ENCODE measurements around the gene KDM3B.

Gene KDM3B

DNA sequence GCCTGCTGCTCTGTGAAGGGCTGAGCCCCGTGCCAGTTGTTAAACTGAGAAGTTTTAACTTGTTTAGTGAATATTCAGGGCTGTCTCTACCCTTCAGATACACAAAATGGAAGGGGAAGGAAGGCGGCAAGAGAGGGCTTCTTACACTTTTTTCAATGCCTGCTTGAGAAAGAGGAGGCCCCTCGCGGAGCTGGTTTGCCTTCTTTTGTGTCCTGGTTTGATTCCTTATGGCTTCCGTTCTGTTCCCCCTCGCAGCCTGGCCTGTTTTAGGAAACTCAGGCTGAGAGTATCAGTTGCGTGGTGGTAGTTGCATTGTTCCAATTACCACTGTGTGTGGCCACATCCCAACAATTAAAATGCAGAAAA lies 13.4 kb upstream of the KDM3B start:
- peaks cover 16% of the 10 kb centered on the region for H3K79me1 ChIP-seq (ENCODE audit: low read length)
- no peaks in the 10 kb centered on the region for H3K9me3 ChIP-seq (ENCODE audit: insufficient read depth, low read depth, low read length)
- WGBS (ENCODE audit: extremely low coverage, insufficient coverage, insufficient read length) = no CpG with 5 or more reads among the region's 7 CpGs
- peak in 1 of 2 donors; percentile 22 for DNase-seq
- H4K8ac ChIP-seq (ENCODE audit: low read depth, low read length) = no peak overlapping the region
- H2BK120ac ChIP-seq (ENCODE audit: insufficient read depth, low read length, poor library complexity) = no peak overlapping the region
- H3K36me3 ChIP-seq (ENCODE audit: control insufficient read depth in 1 of 2, insufficient read depth in 2 of 2, low read length in 2 of 2) = peaks cover 6 to 18% of the 10 kb centered on the region in 2 experiments
- H3K4ac ChIP-seq (ENCODE audit: low read depth, low read length) = peak overlapping the region; percentile 71
- H2AK5ac ChIP-seq (ENCODE audit: low read length) = no peak overlapping the region
- peak overlapping the region; percentile 92 for H3K9ac ChIP-seq (ENCODE audit: low read length)
- H4K12ac ChIP-seq (ENCODE audit: low read depth, low read length) = no peak overlapping the region
- H3K4me3 ChIP-seq (ENCODE audit: low read depth, low read length) = peak overlapping the region; percentile 91
- no peak overlapping the region for H3K18ac ChIP-seq (ENCODE audit: low read length)
- peaks cover 16% of the 10 kb centered on the region for H3K79me2 ChIP-seq (ENCODE audit: control insufficient read depth, insufficient read depth, low read length, poor library complexity)
- peak overlapping the region; percentile 3 for H2BK5ac ChIP-seq (ENCODE audit: low read depth, low read length, poor library complexity)
- H4K91ac ChIP-seq (ENCODE audit: low read depth, low read length) = peak overlapping the region; percentile 52
- H3K14ac ChIP-seq (ENCODE audit: low read length) = no peak overlapping the region
- H3K27me3 ChIP-seq (ENCODE audit: insufficient read depth, low read length) = no peaks in the 10 kb centered on the region
- H3K4me1 ChIP-seq (ENCODE audit: control insufficient read depth in 1 of 2, insufficient read depth in 2 of 2, low read length in 2 of 2) = peaks cover 2 to 12% of the 10 kb centered on the region in 2 experiments
- H3K4me2 ChIP-seq (ENCODE audit: low read length) = peak overlapping the region; percentile 90
- no peak overlapping the region for H2AFZ ChIP-seq (ENCODE audit: insufficient read depth, low read length, poor library complexity)
- H3K27ac ChIP-seq (ENCODE audit: low read depth, low read length) = peak overlapping the region; percentile 7
- H3K23ac ChIP-seq (ENCODE audit: low read length) = no peak overlapping the region
- H2BK12ac ChIP-seq (ENCODE audit: low read length) = no peak overlapping the region

DNA sequence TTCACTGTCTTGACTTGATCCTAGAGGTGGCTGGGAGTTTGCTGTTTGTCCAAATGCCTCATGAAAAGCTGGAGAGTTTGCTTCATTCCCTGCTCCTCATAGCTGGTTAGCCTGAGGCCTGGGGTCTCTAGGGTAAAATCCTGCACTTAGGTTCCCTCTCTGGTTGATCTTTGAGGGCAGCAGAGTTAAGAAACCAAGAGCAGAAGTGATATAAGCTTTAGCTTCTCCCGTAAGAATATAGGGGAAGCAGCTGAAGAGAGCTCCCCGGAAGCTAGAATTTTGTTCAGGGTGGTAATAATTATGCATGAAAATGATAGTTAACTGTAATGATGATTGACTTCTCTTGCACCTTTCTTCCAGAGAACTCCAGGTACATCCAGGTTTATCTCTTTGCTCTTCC lies 13.0 kb upstream of the KDM3B start:
- no peak overlapping the region for H2BK5ac ChIP-seq (ENCODE audit: low read depth, low read length, poor library complexity)
- no peaks in the 10 kb centered on the region for H3K9me3 ChIP-seq (ENCODE audit: insufficient read depth, low read depth, low read length)
- H2AFZ ChIP-seq (ENCODE audit: insufficient read depth, low read length, poor library complexity) = no peak overlapping the region
- H3K9ac ChIP-seq (ENCODE audit: low read length) = peak overlapping the region; percentile 55
- H2BK12ac ChIP-seq (ENCODE audit: low read length) = no peak overlapping the region
- H2AK5ac ChIP-seq (ENCODE audit: low read length) = no peak overlapping the region
- no CpG with 5 or more reads among the region's 2 CpGs for WGBS (ENCODE audit: extremely low coverage, insufficient coverage, insufficient read length)
- H4K8ac ChIP-seq (ENCODE audit: low read depth, low read length) = no peak overlapping the region
- peak overlapping the region; percentile 34 for H3K4ac ChIP-seq (ENCODE audit: low read depth, low read length)
- peaks cover 2 to 12% of the 10 kb centered on the region in 2 experiments for H3K4me1 ChIP-seq (ENCODE audit: control insufficient read depth in 1 of 2, insufficient read depth in 2 of 2, low read length in 2 of 2)
- no peak overlapping the region for H3K23ac ChIP-seq (ENCODE audit: low read length)
- no peak overlapping the region for H2BK120ac ChIP-seq (ENCODE audit: insufficient read depth, low read length, poor library complexity)
- peak overlapping the region; percentile 7 for H3K27ac ChIP-seq (ENCODE audit: low read depth, low read length)
- H3K4me2 ChIP-seq (ENCODE audit: low read length) = peak overlapping the region; percentile 90
- no peak for DNase-seq
- peaks cover 16% of the 10 kb centered on the region for H3K79me1 ChIP-seq (ENCODE audit: low read length)
- no peak overlapping the region for H4K12ac ChIP-seq (ENCODE audit: low read depth, low read length)
- peak overlapping the region; percentile 91 for H3K4me3 ChIP-seq (ENCODE audit: low read depth, low read length)
- no peak overlapping the region for H3K18ac ChIP-seq (ENCODE audit: low read length)
- no peaks in the 10 kb centered on the region for H3K27me3 ChIP-seq (ENCODE audit: insufficient read depth, low read length)
- H3K36me3 ChIP-seq (ENCODE audit: control insufficient read depth in 1 of 2, insufficient read depth in 2 of 2, low read length in 2 of 2) = peaks cover 6 to 21% of the 10 kb centered on the region in 2 experiments
- H3K14ac ChIP-seq (ENCODE audit: low read length) = no peak overlapping the region
- H3K79me2 ChIP-seq (ENCODE audit: control insufficient read depth, insufficient read depth, low read length, poor library complexity) = peaks cover 16% of the 10 kb centered on the region
- no peak overlapping the region for H4K91ac ChIP-seq (ENCODE audit: low read depth, low read length)

- H3K18ac ChIP-seq (ENCODE audit: low read length) = no peak overlapping the region
- no peak for DNase-seq
- H3K9me3 ChIP-seq (ENCODE audit: insufficient read depth, low read depth, low read length) = no peaks in the 10 kb centered on the region
- peaks cover 16% of the 10 kb centered on the region for H3K79me2 ChIP-seq (ENCODE audit: control insufficient read depth, insufficient read depth, low read length, poor library complexity)
- peaks cover 10 to 25% of the 10 kb centered on the region in 2 experiments for H3K36me3 ChIP-seq (ENCODE audit: control insufficient read depth in 1 of 2, insufficient read depth in 2 of 2, low read length in 2 of 2)
- no peak overlapping the region for H4K12ac ChIP-seq (ENCODE audit: low read depth, low read length)
- H3K4ac ChIP-seq (ENCODE audit: low read depth, low read length) = peak overlapping the region; percentile 34
- no peak overlapping the region for H2BK12ac ChIP-seq (ENCODE audit: low read length)
- no peak overlapping the region for H3K9ac ChIP-seq (ENCODE audit: low read length)
- H2BK120ac ChIP-seq (ENCODE audit: insufficient read depth, low read length, poor library complexity) = no peak overlapping the region
- no peak overlapping the region for H3K14ac ChIP-seq (ENCODE audit: low read length)
- no peaks in the 10 kb centered on the region for H3K27me3 ChIP-seq (ENCODE audit: insufficient read depth, low read length)
- peaks cover 16% of the 10 kb centered on the region for H3K79me1 ChIP-seq (ENCODE audit: low read length)
- H3K23ac ChIP-seq (ENCODE audit: low read length) = no peak overlapping the region
- no peak overlapping the region for H3K27ac ChIP-seq (ENCODE audit: low read depth, low read length)
- no peak overlapping the region for H4K8ac ChIP-seq (ENCODE audit: low read depth, low read length)
- H2BK5ac ChIP-seq (ENCODE audit: low read depth, low read length, poor library complexity) = no peak overlapping the region
- H2AFZ ChIP-seq (ENCODE audit: insufficient read depth, low read length, poor library complexity) = no peak overlapping the region
- H3K4me1 ChIP-seq (ENCODE audit: control insufficient read depth in 1 of 2, insufficient read depth in 2 of 2, low read length in 2 of 2) = peaks cover 2 to 12% of the 10 kb centered on the region in 2 experiments
- no CpG with 5 or more reads among the region's 3 CpGs for WGBS (ENCODE audit: extremely low coverage, insufficient coverage, insufficient read length)
- no peak overlapping the region for H3K4me3 ChIP-seq (ENCODE audit: low read depth, low read length)
- H2AK5ac ChIP-seq (ENCODE audit: low read length) = no peak overlapping the region
- no peak overlapping the region for H4K91ac ChIP-seq (ENCODE audit: low read depth, low read length)
- H3K4me2 ChIP-seq (ENCODE audit: low read length) = peak overlapping the region; percentile 90
Measured at GRCh38 chr5:138340008-138340407, 12.5 kb upstream of the KDM3B start.

DNA sequence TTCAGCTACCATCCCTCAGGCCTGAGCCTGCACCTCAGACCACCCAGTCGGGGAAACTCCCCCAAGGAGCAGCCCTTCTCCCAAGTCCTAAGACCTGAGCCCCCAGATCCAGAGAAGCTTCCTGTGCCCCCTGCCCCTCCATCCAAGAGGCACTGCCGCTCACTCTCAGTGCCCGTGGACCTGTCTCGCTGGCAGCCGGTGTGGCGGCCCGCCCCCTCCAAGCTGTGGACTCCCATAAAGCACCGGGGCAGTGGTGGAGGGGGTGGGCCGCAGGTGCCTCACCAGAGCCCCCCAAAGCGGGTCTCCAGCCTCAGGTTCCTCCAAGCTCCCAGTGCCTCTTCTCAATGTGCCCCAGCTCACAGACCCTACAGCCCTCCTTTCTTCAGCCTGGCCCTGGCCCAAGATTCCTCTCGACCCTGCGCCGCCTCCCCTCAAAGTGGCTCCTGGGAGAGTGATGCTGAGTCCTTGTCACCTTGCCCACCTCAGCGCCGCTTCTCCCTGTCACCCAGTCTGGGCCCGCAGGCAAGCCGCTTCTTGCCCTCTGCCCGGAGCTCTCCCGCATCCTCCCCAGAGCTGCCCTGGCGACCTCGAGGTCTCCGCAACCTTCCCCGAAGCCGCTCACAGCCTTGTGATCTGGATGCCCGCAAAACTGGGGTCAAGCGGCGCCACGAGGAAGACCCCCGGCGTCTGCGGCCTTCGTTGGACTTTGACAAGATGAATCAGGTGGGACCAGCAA lies 7.4 kb upstream of the KDM3B start:
- Histone ChIP-seq H3K4me1 (ENCODE audit: control insufficient read depth in 1 of 2, insufficient read depth in 2 of 2, low read length in 2 of 2) (peaks cover 0 to 4% of the 10 kb centered on the region in 2 experiments), H3K4me2 (ENCODE audit: low read length) (no peak overlapping the region), H4K91ac (ENCODE audit: low read depth, low read length) (no peak overlapping the region), H3K9ac (ENCODE audit: low read length) (no peak overlapping the region), H4K12ac (ENCODE audit: low read depth, low read length) (no peak overlapping the region), H3K9me3 (ENCODE audit: insufficient read depth, low read depth, low read length) (peaks cover 4% of the 10 kb centered on the region), H3K4ac (ENCODE audit: low read depth, low read length) (no peak overlapping the region), H3K18ac (ENCODE audit: low read length) (no peak overlapping the region), H3K14ac (ENCODE audit: low read length) (no peak overlapping the region), H2AK5ac (ENCODE audit: low read length) (no peak overlapping the region), H3K36me3 (ENCODE audit: control insufficient read depth in 1 of 2, insufficient read depth in 2 of 2, low read length in 2 of 2) (peaks cover 39 to 67% of the 10 kb centered on the region in 2 experiments), H3K27me3 (ENCODE audit: insufficient read depth, low read length) (no peaks in the 10 kb centered on the region), H3K79me1 (ENCODE audit: low read length) (no peaks in the 10 kb centered on the region), H3K27ac (ENCODE audit: low read depth, low read length) (no peak overlapping the region), H4K8ac (ENCODE audit: low read depth, low read length) (no peak overlapping the region), H2BK5ac (ENCODE audit: low read depth, low read length, poor library complexity) (no peak overlapping the region), H3K4me3 (ENCODE audit: low read depth, low read length) (no peak overlapping the region), H2BK120ac (ENCODE audit: insufficient read depth, low read length, poor library complexity) (no peak overlapping the region), H2BK12ac (ENCODE audit: low read length) (no peak overlapping the region), H3K79me2 (ENCODE audit: control insufficient read depth, insufficient read depth, low read length, poor library complexity) (no peaks in the 10 kb centered on the region), H3K23ac (ENCODE audit: low read length) (no peak overlapping the region), H2AFZ (ENCODE audit: insufficient read depth, low read length, poor library complexity) (no peak overlapping the region)
- WGBS (ENCODE audit: extremely low coverage, insufficient coverage, insufficient read length) = no CpG with 5 or more reads among the region's 32 CpGs
- no peak for DNase-seq

Data from trophoblast cell (in vitro differentiated cells and primary cell).